BE2C (cell line): ENCODE results near the gene PRC1.

Experiments used
- DNase-seq: peaks from one replicate; pipeline ENCODE4 v3.0.0-alpha.2; 2020
- H3K27me3 ChIP-seq: fragments of 250-450 bp; sonication (Bioruptor Pico); 2 replicates; pipeline ENCODE4 v1.5.1; 2020; ENCODE audit warnings: mild to moderate bottlenecking
- H3K36me3 ChIP-seq: fragments of 250-450 bp; sonication (Bioruptor Pico); 2 replicates; pipeline ENCODE4 v1.5.1; 2020; ENCODE audit warnings: mild to moderate bottlenecking
- H3K4me1 ChIP-seq: fragments of 250-450 bp; sonication (Bioruptor Pico); 2 replicates; pipeline ENCODE4 v1.5.1; 2020
- H3K4me3 ChIP-seq: 2 replicates; pipeline ENCODE4 v1.5.1; 2011; ENCODE audit warnings: low read depth, low read length
- H3K9me3 ChIP-seq: fragments of 250-450 bp; sonication (Bioruptor Pico); 2 replicates; pipeline ENCODE4 v1.5.1; 2020
- CTCF ChIP-seq: IDR thresholded peaks from 2 replicates; pipeline ENCODE4 v1.5.1; 2012; ENCODE audit warnings: mild to moderate bottlenecking, low read depth, low read length

The PRC1 gene

GRCh38 chr15:90991587-90992285, 2.6 kb downstream of the PRC1 start:
- peaks cover 4% of the 10 kb centered on the region for H3K4me1 ChIP-seq
- H3K9me3 ChIP-seq = no peaks in the 10 kb centered on the region
- DNase-seq = no peak
- no peaks in the 10 kb centered on the region for H3K27me3 ChIP-seq
- peaks cover 3% of the 10 kb centered on the region; the same call in 1 of the 2 replicates for H3K36me3 ChIP-seq
- H3K4me3 ChIP-seq = 0 out of 2 replicates have a peak overlapping the region, but pooled peaks have one; percentile 0
- no peak for TF ChIP-seq CTCF

GRCh38 chr15:90990446-90990845, 3.9 kb downstream of the PRC1 start:
- no peak overlapping the region for H3K4me3 ChIP-seq
- H3K4me1 ChIP-seq = peaks cover 4% of the 10 kb centered on the region
- H3K9me3 ChIP-seq = no peaks in the 10 kb centered on the region
- no peak for DNase-seq
- no peaks in the 10 kb centered on the region for H3K27me3 ChIP-seq
- H3K36me3 ChIP-seq = peaks cover 12% of the 10 kb centered on the region
- no peak for TF ChIP-seq CTCF

- peaks cover 19% of the 10 kb centered on the region for H3K36me3 ChIP-seq
- H3K9me3 ChIP-seq = no peaks in the 10 kb centered on the region
- H3K27me3 ChIP-seq = no peaks in the 10 kb centered on the region
- no peak overlapping the region for H3K4me3 ChIP-seq
- H3K4me1 ChIP-seq = peaks cover 4% of the 10 kb centered on the region
- no peak for DNase-seq
- TF ChIP-seq CTCF = no peak
These were observed 5.1 kb downstream of the PRC1 start for GRCh38 chr15:90989040-90989768.

GRCh38 chr15:90988296-90988695, 6.0 kb downstream of the PRC1 start:
- peaks cover 4% of the 10 kb centered on the region for H3K4me1 ChIP-seq
- no peak for DNase-seq

GRCh38 chr15:90987561-90988141, 6.7 kb downstream of the PRC1 start:
- no peak for DNase-seq
- H3K9me3 ChIP-seq = no peaks in the 10 kb centered on the region
- no peaks in the 10 kb centered on the region for H3K27me3 ChIP-seq
- no peak for TF ChIP-seq CTCF
- peaks cover 4% of the 10 kb centered on the region for H3K4me1 ChIP-seq
- peaks cover 32% of the 10 kb centered on the region for H3K36me3 ChIP-seq
- H3K4me3 ChIP-seq = no peak overlapping the region

More at GRCh38 chr15:90988296-90988695, 6.0 kb downstream of the PRC1 start:
- no peak for TF ChIP-seq CTCF
- no peaks in the 10 kb centered on the region for H3K27me3 ChIP-seq
- H3K9me3 ChIP-seq = no peaks in the 10 kb centered on the region
- H3K36me3 ChIP-seq = peaks cover 25% of the 10 kb centered on the region
- no peak overlapping the region for H3K4me3 ChIP-seq
